ENCODE measurements around the gene NRL. TPM values are rescaled to one million over a fixed set of nuclear protein-coding genes. Genes with fewer than 3 reads are reported as not detected.

NRL gene
- total RNA-seq, 4 donors from 2014 or later: 0.79 to 4.5 (median 3.3) TPM

DNA sequence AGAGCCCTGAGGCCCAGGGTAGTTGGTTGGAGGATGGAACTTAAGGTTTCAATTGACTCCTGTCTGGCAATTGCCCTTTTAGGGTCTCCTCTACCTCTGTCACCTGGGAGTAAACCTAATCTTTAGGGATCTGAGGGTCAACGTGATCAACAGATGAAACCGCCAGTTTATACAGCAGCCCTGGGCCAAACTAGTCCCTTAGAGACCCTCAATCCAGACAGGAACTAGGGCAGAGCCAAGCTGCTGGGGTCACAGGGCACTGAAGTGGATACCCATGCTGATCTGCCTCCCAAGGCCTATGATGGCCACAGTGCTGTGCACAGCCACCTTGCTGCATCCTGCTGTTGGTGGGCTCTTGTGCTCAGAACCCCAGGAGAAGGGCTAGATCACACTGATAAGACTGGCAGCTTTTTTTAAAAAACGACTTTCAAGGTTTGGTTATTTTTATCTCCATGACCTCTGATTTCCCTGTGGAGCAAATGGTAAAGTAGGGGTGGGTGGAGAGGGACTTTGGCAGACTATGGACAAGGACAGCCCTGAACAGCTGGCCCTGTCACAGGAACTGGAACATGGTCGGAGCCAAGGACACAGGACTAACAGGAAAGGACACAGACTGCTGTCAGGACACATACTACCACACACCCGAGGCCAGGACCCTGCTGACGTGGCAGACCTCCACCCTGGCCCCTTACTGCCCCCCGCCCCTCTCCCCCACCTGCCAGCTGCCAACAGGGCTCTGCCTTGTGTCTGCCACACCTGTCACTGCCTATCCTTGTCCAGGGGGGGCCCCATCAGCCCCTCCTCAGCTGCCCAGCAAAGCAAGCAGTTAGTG is 16.2 kb upstream of the NRL start:
- Histone ChIP-seq H3K4me3 (no peak overlapping the region), H3K4me1 (peaks cover 4 to 25% (median 5%) of the 10 kb centered on the region in 3 donors), H3K27me3 (no peaks in the 10 kb centered on the region), H3K9me3 (no peaks in the 10 kb centered on the region), H3K27ac (peak overlapping the region in 2 of 4 donors; percentile 59 to 81), H3K36me3 (no peaks in the 10 kb centered on the region)
- no peak for TF ChIP-seq POLR2A (IDR thresholded peaks at IDR 0.05)
- no peak for TF ChIP-seq CTCF (IDR thresholded peaks at IDR 0.05)
- intact Hi-C loops (cut with DNase I): no loop called here
- DNase-seq: no peak
- WGBS, 2 donors: 10 to 71% methylated on average over 1 to 5 of the region's 7 CpGs

DNA sequence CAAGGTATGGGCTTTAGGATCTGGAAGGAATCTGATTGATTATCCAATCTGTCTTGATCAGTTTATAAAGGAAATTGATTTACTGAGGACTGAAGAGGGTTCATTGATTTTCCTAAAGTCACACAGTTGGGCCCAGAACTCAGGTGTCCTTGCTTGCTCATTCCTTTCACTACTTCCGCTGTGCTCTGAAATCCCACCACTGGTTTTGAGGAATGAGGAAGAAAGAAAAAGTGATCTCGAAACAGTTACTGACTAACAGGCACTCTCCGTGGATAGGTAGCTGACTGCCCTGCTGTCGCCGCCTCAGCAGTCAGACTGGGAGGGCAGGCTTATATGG is 15.6 kb upstream of the NRL start, which contains the start of gene FITM1:
TSS of gene FITM1 (plus strand) at position 280 of the 337 bp plus-strand sequence. CDS start 905 bp downstream, outside the sequence.
- Histone ChIP-seq H3K9me3 (no peaks in the 10 kb centered on the region), H3K36me3 (no peaks in the 10 kb centered on the region), H3K4me3 (no peak within 1 kb of the TSS), H3K4me1 (peaks cover 3 to 22% (median 3%) of the 10 kb centered on the region in 3 donors), H3K27me3 (no peaks in the 10 kb centered on the region), H3K27ac (peak within 1 kb of the TSS in 2 of 4 donors; percentile 59 to 81)
- no peak for TF ChIP-seq CTCF (IDR thresholded peaks at IDR 0.05)
- no peak for TF ChIP-seq POLR2A (IDR thresholded peaks at IDR 0.05)
- intact Hi-C loops (cut with DNase I): no loop called here
- DNase-seq: no peak
- 84 to 91% methylated on average over 5 of the region's 5 CpGs for WGBS, 2 donors

DNA sequence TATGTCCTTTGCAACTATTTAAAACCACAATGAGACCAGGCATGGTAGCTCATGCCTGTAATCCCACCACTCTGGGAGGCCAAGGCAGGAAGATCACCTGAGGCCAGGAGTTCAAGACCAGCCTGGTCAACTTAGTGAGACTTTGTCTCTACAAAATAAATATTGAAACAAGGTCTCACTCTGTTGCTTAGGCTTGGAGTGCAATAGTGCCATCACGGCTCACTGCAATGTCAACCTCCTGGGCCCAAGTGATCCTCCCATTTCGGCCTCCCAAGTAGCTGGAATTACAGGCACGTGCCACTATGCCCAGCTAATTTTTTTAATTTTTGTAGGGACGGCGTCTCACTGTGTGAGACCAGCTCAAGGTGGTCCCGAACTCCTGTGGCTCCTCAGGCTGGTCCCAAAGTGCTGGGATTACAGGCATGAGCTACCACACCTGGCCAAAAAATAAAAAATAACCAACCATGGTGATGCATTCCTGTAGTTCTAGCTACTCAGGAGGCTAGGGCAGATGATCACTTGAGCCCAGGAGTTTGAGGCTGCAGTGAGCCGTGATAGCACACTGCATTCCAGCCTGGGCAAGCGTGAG is 14.8 kb upstream of the NRL start:
- no peak for DNase-seq
- H3K4me3 ChIP-seq: no peak overlapping the region
- H3K27ac ChIP-seq: no peak overlapping the region
- peaks cover 0 to 7% (median 0%) of the 10 kb centered on the region in 3 donors for H3K36me3 ChIP-seq
- no peak for TF ChIP-seq POLR2A (IDR thresholded peaks at IDR 0.05)
- no peak for TF ChIP-seq CTCF (IDR thresholded peaks at IDR 0.05)
- no peaks in the 10 kb centered on the region for H3K9me3 ChIP-seq
- H3K27me3 ChIP-seq: no peaks in the 10 kb centered on the region
- H3K4me1 ChIP-seq: peaks cover 0 to 16% (median 0%) of the 10 kb centered on the region in 3 donors
- WGBS, 2 donors: 89 to 95% methylated on average over 8 of the region's 8 CpGs
- intact Hi-C loops (cut with DNase I): no loop called here

GRCh38 chr14:24127673-24128072 is 12.9 kb upstream of the NRL start:
- H3K27me3 ChIP-seq: no peaks in the 10 kb centered on the region
- no peak for DNase-seq
- H3K9me3 ChIP-seq: no peaks in the 10 kb centered on the region
- H3K4me1 ChIP-seq: peaks cover 0 to 15% (median 0%) of the 10 kb centered on the region in 3 donors
- WGBS, 2 donors: 75 to 95% methylated on average over 2 of the region's 2 CpGs
- TF ChIP-seq CTCF (IDR thresholded peaks at IDR 0.05): no peak
- no peak for TF ChIP-seq POLR2A (IDR thresholded peaks at IDR 0.05)
- H3K4me3 ChIP-seq: no peak overlapping the region
- intact Hi-C loops (cut with DNase I): no loop called here
- H3K27ac ChIP-seq: no peak overlapping the region
- H3K36me3 ChIP-seq: peaks cover 8 to 26% (median 10%) of the 10 kb centered on the region in 3 donors

- TF ChIP-seq CTCF (IDR thresholded peaks at IDR 0.05) (no peak), POLR2A (IDR thresholded peaks at IDR 0.05) (no peak)
- H3K27ac ChIP-seq: no peak overlapping the region
- H3K9me3 ChIP-seq: no peaks in the 10 kb centered on the region
- DNase-seq: no peak
- no peak overlapping the region for H3K4me3 ChIP-seq
- intact Hi-C loops (cut with DNase I): no loop called here
- H3K36me3 ChIP-seq: peaks cover 11 to 33% (median 17%) of the 10 kb centered on the region in 3 donors
- peaks cover 0 to 8% (median 0%) of the 10 kb centered on the region in 3 donors for H3K4me1 ChIP-seq
- H3K27me3 ChIP-seq: no peaks in the 10 kb centered on the region
Measured at GRCh38 chr14:24126939-24127338, 12.2 kb upstream of the NRL start.
